K562 (cell line): Measurements from ENCODE around the gene CEP350. TPM values are rescaled to one million over a fixed set of nuclear protein-coding genes. Genes with fewer than 3 reads are reported as not detected.
A peak's percentile ranks its signal among the peaks of the same experiment; 100 is the strongest.

Experiments
- C11orf30 ChIP-seq: fragments of 450-650 bp; IDR thresholded peaks from 2 replicates; pipeline ENCODE4 v1.6.1; 2016; ENCODE audit warnings: low read depth, mild to moderate bottlenecking
- HLTF ChIP-seq: fragments of 450-650 bp; IDR thresholded peaks from 2 replicates; pipeline ENCODE4 v1.6.1; 2016
- MAFF ChIP-seq: IDR thresholded peaks from 2 replicates; pipeline ENCODE4 v1.6.1; 2012; ENCODE audit warnings: low read length, improper control_type of control experiment
- MAFG ChIP-seq: fragments of 450-650 bp; conservative IDR thresholded peaks from 2 replicates; pipeline ENCODE4 v1.6.1; 2016; ENCODE audit warnings: missing genetic modification characterization, missing compliant biosample characterization
- NFE2 ChIP-seq: IDR thresholded peaks from 2 replicates; pipeline ENCODE4 v1.6.1; 2014; ENCODE audit warnings: antibody characterized with exemption, low read depth
- RCOR1 ChIP-seq, 2 experiments: IDR thresholded peaks; 2 replicates each; pipeline ENCODE4 v1.6.1; 2012; ENCODE audit warnings: low read depth in 2 of 2, low read length in 2 of 2, borderline replicate concordance in 1 of 2, improper control_type of control experiment in 1 of 2
- ZNF316 ChIP-seq: fragments of 450-650 bp; IDR thresholded peaks from 2 replicates; pipeline ENCODE4 v1.6.1; 2016
- polyA plus RNA-seq, 8 experiments: library from polyadenylated mRNA; depleted of rRNA in 4 of 8; stranded (reverse) in 5 of 8; unstranded in 3 of 8; fragments of >200 nt; fragmentation: Nextera tagmentation in 2 of 8; fragmentation: Illumina TruSeq in 1 of 8; extraction: Ambion mirVana in 2 of 8; extraction: Trizol in 1 of 8; gene quantifications; 2 replicates each; pipeline versions ENCODE4 v1.2.1 to v1.2.3, GENCODE V29; 2011 to 2014; ENCODE audit warnings: inconsistent platforms in 1 of 8, missing spikeins in 1 of 8
- total RNA-seq, 7 experiments: library from RNA; depleted of rRNA in 6 of 7; stranded (reverse); fragments of >200 nt in 6 of 7; fragmentation: Illumina TruSeq in 2 of 7; extraction: Trizol in 2 of 7; gene quantifications; 2 replicates each; pipeline versions ENCODE4 v1.2.1 to v1.2.3, GENCODE V29; 2011 to 2021; ENCODE audit warnings: low replicate concordance in 1 of 7
- TF ChIP-seq, protein P1 (sequence below): fragments of 450-650 bp; IDR thresholded peaks from 2 replicates; pipeline ENCODE4 v1.6.1; 2016; ENCODE audit warnings: low read depth

CEP350 gene
- total and polyA plus RNA-seq, 9 of the 15 experiments (the other 6 are each of a cell fraction or from before 2014, with no cell fraction given): 8.3 to 64.3 (median 28.0) TPM

DNA sequence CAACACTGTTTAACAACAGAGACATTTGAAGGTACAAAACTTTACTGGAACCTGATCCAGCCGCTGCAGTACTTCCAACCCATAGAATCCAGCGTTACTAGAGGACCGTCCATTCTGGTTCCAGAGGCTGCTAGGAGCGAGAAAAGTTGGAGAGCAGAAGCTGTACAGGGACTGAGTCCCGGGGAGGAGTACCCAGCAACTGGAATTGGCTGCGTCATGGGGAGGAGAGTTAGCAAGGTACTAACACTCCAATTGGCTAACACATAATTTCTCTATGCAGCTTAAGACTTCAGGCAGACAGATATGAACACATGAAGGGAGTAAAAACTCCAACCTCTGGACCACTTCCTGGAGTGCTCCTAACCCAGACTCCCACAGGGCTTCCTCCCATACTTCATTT lies 198.0 kb downstream of the CEP350 start (continued):
- TF ChIP-seq, protein P1, sequence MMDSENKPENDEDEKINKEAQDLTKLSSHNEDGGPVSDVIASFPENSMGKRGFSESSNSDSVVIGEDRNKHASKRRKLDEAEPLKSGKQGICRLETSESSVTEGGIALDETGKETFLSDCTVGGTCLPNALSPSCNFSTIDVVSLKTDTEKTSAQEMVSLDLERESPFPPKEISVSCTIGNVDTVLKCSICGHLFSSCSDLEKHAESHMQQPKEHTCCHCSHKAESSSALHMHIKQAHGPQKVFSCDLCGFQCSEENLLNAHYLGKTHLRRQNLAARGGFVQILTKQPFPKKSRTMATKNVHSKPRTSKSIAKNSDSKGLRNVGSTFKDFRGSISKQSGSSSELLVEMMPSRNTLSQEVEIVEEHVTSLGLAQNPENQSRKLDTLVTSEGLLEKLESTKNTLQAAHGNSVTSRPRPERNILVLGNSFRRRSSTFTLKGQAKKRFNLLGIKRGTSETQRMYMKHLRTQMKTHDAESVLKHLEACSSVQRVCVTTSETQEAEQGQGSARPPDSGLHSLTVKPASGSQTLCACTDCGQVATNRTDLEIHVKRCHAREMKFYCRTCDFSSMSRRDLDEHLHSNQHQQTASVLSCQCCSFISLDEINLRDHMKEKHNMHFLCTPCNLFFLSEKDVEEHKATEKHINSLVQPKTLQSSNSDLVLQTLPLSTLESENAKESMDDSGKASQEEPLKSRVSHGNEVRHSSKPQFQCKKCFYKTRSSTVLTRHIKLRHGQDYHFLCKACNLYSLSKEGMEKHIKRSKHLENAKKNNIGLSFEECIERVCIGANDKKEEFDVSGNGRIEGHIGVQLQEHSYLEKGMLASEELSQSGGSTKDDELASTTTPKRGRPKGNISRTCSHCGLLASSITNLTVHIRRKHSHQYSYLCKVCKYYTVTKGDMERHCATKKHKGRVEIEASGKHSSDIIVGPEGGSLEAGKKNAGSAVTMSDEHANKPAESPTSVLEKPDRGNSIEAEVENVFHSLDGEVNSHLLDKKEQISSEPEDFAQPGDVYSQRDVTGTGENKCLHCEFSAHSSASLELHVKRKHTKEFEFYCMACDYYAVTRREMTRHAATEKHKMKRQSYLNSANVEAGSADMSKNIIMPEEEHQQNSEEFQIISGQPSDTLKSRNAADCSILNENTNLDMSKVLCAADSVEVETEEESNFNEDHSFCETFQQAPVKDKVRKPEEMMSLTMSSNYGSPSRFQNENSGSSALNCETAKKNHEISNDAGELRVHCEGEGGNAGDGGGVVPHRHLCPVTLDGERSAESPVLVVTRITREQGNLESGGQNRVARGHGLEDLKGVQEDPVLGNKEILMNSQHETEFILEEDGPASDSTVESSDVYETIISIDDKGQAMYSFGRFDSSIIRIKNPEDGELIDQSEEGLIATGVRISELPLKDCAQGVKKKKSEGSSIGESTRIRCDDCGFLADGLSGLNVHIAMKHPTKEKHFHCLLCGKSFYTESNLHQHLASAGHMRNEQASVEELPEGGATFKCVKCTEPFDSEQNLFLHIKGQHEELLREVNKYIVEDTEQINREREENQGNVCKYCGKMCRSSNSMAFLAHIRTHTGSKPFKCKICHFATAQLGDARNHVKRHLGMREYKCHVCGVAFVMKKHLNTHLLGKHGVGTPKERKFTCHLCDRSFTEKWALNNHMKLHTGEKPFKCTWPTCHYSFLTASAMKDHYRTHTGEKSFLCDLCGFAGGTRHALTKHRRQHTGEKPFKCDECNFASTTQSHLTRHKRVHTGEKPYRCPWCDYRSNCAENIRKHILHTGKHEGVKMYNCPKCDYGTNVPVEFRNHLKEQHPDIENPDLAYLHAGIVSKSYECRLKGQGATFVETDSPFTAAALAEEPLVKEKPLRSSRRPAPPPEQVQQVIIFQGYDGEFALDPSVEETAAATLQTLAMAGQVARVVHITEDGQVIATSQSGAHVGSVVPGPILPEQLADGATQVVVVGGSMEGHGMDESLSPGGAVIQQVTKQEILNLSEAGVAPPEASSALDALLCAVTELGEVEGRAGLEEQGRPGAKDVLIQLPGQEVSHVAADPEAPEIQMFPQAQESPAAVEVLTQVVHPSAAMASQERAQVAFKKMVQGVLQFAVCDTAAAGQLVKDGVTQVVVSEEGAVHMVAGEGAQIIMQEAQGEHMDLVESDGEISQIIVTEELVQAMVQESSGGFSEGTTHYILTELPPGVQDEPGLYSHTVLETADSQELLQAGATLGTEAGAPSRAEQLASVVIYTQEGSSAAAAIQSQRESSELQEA: no peak
- TF ChIP-seq ZNF316 (peak; percentile 54; the same call in 1 of the 2 replicates), NFE2 (peak; percentile 79), MAFG (tag) (0 out of 2 replicates have a peak, but pooled peaks have one; percentile 35), C11orf30 (peak; percentile 56), MAFF (peak; percentile 61), HLTF (no peak), RCOR1 (IDR thresholded peaks at IDR 0.05; ENCODE audit: borderline replicate concordance in 1 of 2, low read depth in 2 of 2, low read length in 2 of 2) (0 out of 4 replicates have a peak, but pooled peaks of 1 of the 2 experiments have one; percentile 4)
